Left colon (tissue), 2 donors: ENCODE data around the gene FUT9. TPM values are rescaled to one million over a fixed set of nuclear protein-coding genes. Genes with fewer than 3 reads are reported as not detected.
"Not testable (repeated sequence)": the region's sequence is repeated elsewhere in the genome, so short reads cannot be mapped to it uniquely, and the experiment has no call there.

Experiments used
- ATAC-seq: fragments of 200-7000 bp; cut with Tn5 transposase; one replicate; pipeline ENCODE4 v1.9.1; 2020; ENCODE audit warnings: mild to moderate bottlenecking, moderate library complexity
- DNase-seq, 2 donors: peaks; one replicate each; pipeline ENCODE4 v3.0.0-alpha.2; 2020
- intact Hi-C, 2 donors: fragments of 100-400 bp; cut with DNase I in 1 of 2; cut with micrococcal nuclease in 1 of 2; formaldehyde crosslinking; loops; one replicate each; pipeline versions ENCODE4 v1.11.2 to v1.14.0; 2022; cut with DNase I, micrococcal nuclease
- total RNA-seq, 2 donors: library from RNA; stranded (reverse); fragmentation: NEBNext Ultra II Directional; extraction: Animal tissue kit (Norgen Biotek cat#: 25700); gene quantifications; one replicate each; pipeline ENCODE4 v1.2.1, GENCODE V29; 2021
- donor health status: DM: no; HTN: no; CAD: no.
- donor health status: DM: yes; HTN: yes; CAD: no.

FUT9 gene
- total RNA-seq, 2 donors from 2014 or later, result 0.03 TPM; not detected in 1

GRCh38 chr6:96237638-96238347 is 222.0 kb downstream of the FUT9 start:
- no peak for DNase-seq
- ATAC-seq, result no peak
- intact Hi-C loops, result no loop called here

GRCh38 chr6:96246563-96246962 is 230.8 kb downstream of the FUT9 start:
- DNase-seq (no peak), ATAC-seq (no peak)
- intact Hi-C loops, result no loop called here

DNA sequence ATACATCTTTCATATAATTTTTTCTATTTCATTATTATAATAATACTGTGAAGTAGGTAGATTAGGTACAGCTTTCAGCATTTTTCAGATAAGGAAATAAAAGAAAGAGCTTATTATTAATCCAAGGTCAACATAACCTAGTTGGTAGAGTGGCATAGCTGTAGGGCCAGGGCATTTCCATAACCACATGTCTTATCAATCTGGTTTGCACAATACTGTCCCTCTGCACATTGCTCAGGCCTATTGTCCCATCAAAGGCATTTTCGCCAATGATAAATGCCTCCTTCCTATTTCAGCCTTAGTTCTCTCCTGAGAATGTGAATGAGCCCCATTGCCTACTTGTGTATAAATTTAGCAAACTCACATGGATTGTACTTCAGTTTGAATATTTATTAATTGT is 234.0 kb downstream of the FUT9 start:
- intact Hi-C loops, result no loop called here
- DNase-seq (no peak), ATAC-seq (no peak)

- no peak for DNase-seq
- intact Hi-C loops, result no loop called here
- no peak for ATAC-seq
Observed at GRCh38 chr6:96257751-96258150, 242.0 kb downstream of the FUT9 start.

GRCh38 chr6:96260787-96261430 is 245.1 kb downstream of the FUT9 start:
- ATAC-seq, DNase-seq, intact Hi-C loops: not testable (repeated sequence)
